Forelimb muscle (tissue), 1 donor: ENCODE measurements around the gene EDEM3. TPM values are rescaled to one million over a fixed set of nuclear protein-coding genes. Genes with fewer than 3 reads are reported as not detected.
"Not testable (repeated sequence)": the region's sequence is repeated elsewhere in the genome, so short reads cannot be mapped to it uniquely, and the experiment has no call there.

Experiments used
- DNase-seq: peaks from one replicate; pipeline ENCODE4 v3.0.0-alpha.2; 2013; ENCODE audit warnings: low read depth
- polyA plus RNA-seq: library from polyadenylated mRNA; unstranded; fragments of 120-200 nt; gene quantifications from one replicate; pipeline ENCODE4 v1.2.1, GENCODE V29; 2013; ENCODE audit not compliant: insufficient read length

Gene EDEM3
- 23.9 TPM for polyA plus RNA-seq

- DNase-seq: peak; percentile 99
Measured at GRCh38 chr1:184754476-184755225, at the start of gene EDEM3. EDEM3 (minus strand) TSS chr1:184754858; CDS start chr1:184754646, 212 bp downstream.

GRCh38 chr1:184804220-184804619 lies 49.6 kb upstream of the EDEM3 start:
- DNase-seq: no peak

GRCh38 chr1:184803180-184803492 lies 48.5 kb upstream of the EDEM3 start:
- DNase-seq: no peak

GRCh38 chr1:184802354-184803179 lies 47.9 kb upstream of the EDEM3 start:
- DNase-seq: no peak

GRCh38 chr1:184801503-184801902 lies 46.8 kb upstream of the EDEM3 start:
- no peak for DNase-seq

- no peak for DNase-seq
Measured at GRCh38 chr1:184800876-184801275, 46.2 kb upstream of the EDEM3 start.

- DNase-seq: no peak
Measured at GRCh38 chr1:184793967-184794366, 39.3 kb upstream of the EDEM3 start.

GRCh38 chr1:184792450-184792969 lies 37.9 kb upstream of the EDEM3 start:
- DNase-seq: no peak

- no peak for DNase-seq
Measured at GRCh38 chr1:184791550-184791900, 36.9 kb upstream of the EDEM3 start.

GRCh38 chr1:184790642-184791549 lies 36.2 kb upstream of the EDEM3 start:
- no peak for DNase-seq

GRCh38 chr1:184789884-184790283 lies 35.2 kb upstream of the EDEM3 start:
- no peak for DNase-seq

GRCh38 chr1:184788970-184789369 lies 34.3 kb upstream of the EDEM3 start:
- DNase-seq: no peak

- DNase-seq: no peak
Measured at GRCh38 chr1:184785529-184785928, 30.9 kb upstream of the EDEM3 start.

- not testable (repeated sequence) for DNase-seq
Measured at GRCh38 chr1:184783723-184784122, 29.1 kb upstream of the EDEM3 start.

GRCh38 chr1:184781941-184782340 lies 27.3 kb upstream of the EDEM3 start:
- DNase-seq: no peak

GRCh38 chr1:184775885-184776284 lies 21.2 kb upstream of the EDEM3 start:
- no peak for DNase-seq

- no peak for DNase-seq
Measured at GRCh38 chr1:184775329-184775728, 20.7 kb upstream of the EDEM3 start.

- DNase-seq: no peak
Measured at GRCh38 chr1:184773762-184774320, 19.2 kb upstream of the EDEM3 start.

GRCh38 chr1:184771190-184771691 lies 16.6 kb upstream of the EDEM3 start:
- DNase-seq: no peak

GRCh38 chr1:184770181-184770979 lies 15.7 kb upstream of the EDEM3 start:
- no peak for DNase-seq
